ENCODE measurements around the gene SCARB1.
"Not testable (repeated sequence)": the region's sequence is repeated elsewhere in the genome, so short reads cannot be mapped to it uniquely, and the experiment has no call there.

The SCARB1 gene, protein sequence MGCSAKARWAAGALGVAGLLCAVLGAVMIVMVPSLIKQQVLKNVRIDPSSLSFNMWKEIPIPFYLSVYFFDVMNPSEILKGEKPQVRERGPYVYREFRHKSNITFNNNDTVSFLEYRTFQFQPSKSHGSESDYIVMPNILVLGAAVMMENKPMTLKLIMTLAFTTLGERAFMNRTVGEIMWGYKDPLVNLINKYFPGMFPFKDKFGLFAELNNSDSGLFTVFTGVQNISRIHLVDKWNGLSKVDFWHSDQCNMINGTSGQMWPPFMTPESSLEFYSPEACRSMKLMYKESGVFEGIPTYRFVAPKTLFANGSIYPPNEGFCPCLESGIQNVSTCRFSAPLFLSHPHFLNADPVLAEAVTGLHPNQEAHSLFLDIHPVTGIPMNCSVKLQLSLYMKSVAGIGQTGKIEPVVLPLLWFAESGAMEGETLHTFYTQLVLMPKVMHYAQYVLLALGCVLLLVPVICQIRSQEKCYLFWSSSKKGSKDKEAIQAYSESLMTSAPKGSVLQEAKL

DNA sequence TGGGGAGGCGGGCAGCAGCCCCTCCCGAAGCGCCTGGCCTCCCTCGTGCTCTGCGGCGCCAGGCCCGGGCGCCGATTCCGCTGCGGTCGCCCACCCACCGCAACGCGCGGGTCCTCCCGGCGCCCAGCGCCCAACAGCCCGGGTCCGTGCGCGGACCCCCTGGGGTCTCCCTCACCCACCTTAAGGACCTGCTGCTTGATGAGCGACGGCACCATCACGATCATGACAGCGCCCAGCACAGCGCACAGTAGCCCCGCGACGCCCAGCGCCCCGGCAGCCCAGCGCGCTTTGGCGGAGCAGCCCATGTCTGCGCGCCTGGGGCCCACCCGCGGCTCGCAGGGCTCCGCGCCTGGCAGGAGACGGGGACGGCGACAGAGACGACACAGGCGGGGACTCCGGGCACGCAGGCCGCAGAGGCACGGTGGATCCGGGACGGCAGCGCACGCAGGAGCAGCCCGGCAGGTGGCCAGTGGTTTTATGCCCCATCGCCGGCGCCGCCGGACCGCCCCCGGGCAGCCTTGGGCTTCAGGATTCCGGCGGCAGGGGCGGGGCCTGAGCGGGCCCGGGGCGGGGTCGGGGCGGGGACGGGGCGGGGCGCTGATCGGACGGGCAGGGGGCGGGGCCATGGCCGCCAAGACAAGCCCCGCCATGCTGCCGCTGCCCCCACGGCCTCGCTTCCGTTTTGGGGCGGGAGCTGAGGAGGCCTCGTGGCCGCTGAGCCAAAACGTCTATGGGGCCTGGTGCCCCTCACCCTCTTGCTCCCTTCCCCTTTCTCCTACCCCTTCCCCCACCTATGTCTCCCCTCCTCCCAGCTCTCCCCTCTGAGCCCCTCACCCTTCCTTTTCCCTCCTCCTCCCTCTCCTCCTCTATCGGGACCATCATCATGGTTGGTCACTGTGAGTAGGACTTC lies at the start of gene SCARB1:
Gene SCARB1 (minus strand): TSS at position 449 of the 910 bp plus-strand sequence. CDS start 144 bp downstream, at position 305.
- peak; percentile 84 for DNase-seq (ENCODE audit: low spot score)

DNA sequence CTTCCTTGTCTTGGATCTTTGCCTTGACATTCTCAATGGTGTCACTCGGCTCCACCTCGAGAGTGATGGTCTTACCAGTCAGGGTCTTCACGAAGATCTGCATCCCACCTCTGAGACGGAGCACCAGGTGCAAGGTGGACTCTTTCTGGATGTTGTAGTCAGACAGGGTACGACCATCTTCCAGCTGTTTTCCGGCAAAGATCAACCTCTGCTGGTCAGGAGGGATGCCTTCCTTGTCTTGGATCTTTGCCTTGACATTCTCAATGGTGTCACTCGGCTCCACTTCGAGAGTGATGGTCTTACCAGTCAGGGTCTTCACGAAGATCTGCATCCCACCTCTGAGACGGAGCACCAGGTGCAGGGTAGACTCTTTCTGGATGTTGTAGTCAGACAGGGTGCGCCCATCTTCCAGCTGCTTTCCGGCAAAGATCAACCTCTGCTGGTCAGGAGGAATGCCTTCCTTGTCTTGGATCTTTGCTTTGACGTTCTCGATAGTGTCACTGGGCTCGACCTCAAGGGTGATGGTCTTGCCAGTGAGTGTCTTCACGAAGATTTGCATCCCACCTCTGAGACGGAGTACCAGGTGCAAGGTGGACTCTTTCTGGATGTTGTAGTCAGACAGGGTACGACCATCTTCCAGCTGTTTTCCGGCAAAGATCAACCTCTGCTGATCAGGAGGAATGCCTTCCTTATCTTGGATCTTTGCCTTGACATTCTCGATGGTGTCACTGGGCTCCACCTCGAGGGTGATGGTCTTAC lies 49.0 kb upstream of the SCARB1 start:
- not testable (repeated sequence) for DNase-seq (ENCODE audit: low spot score)

DNA sequence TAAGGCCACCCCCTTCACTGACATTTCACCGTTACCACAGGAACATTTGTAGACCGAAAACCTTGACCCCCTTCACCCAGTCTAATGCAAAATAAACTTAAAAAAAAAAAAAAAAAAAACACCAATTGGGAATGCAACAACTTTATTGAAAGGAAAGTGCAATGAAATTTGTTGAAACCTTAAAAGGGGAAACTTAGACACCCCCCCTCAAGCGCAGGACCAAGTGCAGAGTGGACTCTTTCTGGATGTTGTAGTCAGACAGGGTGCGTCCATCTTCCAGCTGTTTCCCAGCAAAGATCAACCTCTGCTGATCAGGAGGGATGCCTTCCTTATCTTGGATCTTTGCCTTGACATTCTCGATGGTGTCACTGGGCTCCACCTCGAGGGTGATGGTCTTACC lies 47.9 kb upstream of the SCARB1 start:
- DNase-seq (ENCODE audit: low spot score) = not testable (repeated sequence)

DNA sequence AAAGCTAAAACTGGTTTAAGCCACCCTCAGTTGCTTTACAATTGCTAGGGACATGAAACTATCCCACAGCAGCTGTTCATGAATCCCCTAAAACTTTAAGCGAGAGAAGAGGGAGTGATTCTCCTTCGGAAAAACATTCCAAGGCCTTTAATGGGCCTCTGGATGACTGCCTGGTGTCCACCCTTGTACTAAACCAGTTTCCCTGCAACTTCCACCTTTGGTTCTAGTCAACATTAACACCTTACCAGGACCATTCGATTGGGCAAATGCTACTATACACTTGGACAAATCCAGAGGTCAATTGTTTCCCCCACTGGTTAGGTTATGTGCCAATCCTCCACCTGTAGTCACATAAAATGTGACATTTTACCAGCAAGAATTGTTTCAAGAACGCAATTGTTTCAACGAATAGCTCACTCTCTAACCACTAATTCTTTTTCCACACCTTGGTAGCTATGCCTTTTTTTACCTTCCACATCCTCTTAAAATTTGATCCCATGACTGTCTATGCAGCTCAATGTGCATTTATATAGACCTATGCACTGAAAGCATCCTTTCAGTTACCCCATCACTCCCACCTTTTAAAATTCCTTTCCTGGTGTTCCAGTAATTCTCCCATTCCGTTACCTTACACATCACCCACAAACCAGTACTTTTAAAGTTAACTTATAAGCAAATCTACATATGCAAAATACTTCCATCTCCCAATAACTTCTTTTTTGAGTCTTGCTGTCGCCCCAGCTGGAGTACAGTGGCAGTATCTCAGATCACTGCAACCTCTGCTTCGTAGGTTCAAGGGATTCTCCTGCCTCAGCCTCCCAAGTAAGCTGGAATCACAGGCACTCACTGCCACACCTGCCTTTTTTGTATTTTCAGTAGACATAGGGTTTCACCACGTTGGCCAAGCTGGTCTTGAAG lies 47.2 kb upstream of the SCARB1 start:
- DNase-seq (ENCODE audit: low spot score) = no peak

DNA sequence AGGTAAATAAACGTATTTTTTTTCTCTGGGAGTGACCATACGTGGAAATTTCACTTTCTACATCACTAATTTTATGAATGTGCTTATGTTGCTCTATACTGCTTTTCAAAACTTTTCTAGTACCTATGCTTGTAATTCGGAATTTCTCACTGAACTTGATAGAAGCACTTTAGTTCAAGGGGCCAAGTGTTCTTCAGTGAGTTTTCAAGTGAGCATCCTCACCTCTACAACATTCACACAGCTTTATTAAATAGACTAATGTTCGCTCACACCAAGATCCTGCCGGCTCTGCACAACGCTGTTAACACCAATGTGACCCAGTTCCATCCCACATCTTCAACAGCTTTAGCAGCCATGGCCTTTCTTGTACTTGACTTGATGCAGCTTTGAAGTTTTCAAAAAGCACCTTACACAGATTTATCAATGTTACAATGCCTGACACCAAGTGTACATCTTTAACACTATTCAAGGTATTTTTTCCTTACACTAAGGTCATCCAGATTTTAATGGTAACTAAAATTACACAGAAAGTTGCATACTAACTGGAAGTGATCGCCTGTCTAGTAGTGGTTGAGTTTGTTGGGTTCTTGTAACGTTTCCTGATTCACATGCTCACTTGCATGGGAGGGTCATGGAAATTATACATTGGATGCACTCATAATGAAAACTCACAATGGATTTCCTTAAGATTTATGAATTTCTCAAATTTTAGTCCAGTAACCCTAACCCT lies 46.3 kb upstream of the SCARB1 start:
- DNase-seq (ENCODE audit: low spot score) = no peak

DNA sequence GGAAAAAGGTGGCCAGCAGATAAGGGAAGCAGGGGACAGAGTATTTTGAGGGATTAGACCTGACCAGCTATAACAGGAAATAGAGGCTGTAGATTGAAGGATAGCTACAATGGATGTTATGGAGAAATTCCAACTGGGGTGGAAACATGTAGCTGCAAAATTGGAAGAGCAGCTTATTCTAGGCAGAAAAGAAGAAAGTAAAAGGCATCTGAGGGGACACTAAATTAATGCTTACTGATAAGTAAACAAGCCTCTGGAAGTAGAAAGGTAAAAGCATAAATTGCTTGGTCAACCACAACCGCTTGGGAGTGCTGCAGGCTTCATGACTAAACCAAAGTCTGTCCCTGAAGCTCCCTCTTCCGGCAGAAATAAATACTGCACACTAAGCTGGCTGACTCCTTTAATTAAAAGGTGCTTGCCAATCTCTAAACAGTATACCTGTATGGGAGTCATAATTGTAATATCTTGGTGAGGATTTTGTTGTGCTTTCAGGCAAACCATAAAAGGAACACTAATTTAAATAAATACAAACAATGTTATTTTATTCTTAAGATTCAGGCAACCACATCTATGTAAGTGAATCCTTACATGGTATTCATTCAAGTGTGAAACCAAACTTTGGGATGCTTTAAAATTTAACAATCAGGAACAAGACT lies 43.1 kb upstream of the SCARB1 start:
- peak; percentile 92 for DNase-seq (ENCODE audit: low spot score)

DNA sequence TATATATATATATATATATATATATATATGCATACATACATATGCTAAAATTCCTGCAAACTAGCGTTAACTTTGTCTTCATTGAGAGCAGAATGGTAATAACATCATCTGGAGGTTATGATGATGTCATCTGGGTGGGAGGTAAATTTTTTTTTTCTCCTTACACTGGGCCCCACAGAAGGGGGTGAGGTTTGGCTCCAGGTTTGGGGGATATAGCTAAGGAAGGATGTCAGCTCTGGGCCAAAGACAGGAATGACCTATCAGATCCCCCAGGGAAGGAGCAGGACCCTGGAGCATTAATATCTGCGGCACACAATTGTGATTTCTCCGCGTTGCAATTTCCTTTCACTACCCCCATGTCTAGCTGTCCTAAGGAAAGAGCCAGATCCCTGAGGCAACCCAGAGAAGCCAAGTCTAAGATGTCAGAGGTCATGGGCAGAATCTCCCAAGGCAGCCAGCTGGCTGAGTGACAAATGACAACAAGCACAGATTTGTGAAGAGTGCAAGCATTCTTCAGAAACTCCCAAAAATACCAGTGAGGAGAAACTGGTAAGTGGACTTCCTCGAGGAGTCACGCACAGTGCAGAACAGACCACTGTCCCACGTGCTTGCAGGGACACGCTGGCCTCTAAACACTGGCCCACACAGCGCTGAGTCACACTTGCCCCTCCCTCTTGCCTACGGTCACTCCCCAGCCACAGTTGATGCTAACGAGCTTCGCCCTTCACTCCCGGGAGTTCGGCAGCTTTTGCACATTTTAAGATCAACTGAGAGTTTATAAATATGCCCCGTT lies 40.8 kb upstream of the SCARB1 start:
- DNase-seq (ENCODE audit: low spot score) = peak; percentile 77

DNA sequence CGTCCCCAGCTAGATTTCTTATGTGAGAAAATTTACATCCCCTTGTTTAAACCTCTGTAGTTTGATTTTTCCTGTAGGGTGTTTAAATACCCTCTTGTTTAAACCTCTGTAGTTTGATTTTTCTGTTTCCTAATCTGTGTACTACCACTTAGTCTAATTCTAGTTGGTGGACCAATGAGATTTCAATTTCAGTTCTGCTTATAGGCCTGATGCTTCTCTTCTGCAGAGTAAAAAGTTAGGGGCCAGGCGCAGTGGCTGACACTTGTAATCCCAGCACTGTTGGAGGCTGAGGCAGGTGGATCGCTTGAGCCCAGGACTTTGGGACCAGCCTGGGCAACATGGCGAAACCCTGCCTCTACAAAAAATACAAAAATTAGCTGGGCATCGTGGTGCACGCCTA lies 39.3 kb upstream of the SCARB1 start:
- no peak for DNase-seq (ENCODE audit: low spot score)

DNA sequence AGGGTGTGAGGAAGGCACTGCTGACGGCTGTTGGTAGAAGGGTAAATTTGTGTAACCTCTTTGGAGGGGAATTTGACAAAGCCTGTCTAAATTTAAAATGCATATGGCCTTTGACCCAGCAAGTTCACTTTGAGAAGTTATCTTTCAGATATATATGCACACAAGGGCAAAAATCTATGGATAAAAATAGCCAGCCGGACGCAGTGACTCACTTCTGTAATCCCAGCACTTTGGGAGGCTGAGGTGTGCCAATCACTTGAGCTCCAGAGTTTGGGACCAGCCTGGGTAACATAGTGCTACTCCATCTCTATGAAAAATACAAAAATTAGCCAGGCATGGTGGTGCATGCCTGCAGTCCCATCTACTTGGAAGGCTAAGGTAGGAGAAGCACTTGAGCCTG lies 37.3 kb upstream of the SCARB1 start:
- no peak for DNase-seq (ENCODE audit: low spot score)

DNA sequence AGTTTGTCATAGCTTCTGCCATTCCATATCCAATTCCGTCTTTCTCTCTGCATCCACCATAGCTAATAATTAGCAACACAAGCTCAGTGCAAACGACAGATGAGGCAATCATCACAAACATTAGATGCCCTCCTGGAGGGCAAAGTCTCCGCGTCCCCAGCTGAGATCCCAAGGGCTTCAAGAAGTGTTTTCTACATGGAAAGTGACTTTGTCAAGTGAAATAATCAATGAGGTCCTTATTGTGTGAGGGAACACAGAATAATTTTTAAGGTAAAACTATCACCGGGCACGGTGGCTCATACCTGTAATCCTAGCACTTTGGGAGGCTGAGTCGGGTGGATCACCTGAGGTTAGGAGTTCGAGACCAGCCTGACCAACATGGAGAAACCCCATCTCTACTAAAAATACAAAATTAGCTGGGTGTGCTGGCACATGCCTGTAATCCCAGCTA lies 36.7 kb upstream of the SCARB1 start:
- DNase-seq (ENCODE audit: low spot score) = not testable (repeated sequence)

DNA sequence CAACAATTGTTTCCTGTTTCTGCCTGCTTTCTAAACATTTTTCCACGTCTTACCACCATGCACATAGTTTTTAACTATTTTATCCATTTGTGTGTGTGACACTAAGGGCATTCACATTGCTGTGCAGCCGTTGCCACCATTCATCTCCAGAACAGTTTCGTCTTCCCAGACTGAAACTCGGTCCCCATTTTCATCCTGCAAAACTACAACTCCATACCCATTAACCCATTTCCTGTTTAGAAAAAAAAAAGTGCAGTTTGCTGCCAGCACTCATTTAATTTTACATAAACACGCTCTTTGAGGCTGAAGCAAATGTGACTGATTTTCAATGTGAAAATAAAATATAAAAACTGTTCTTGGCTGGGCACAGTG lies 35.2 kb upstream of the SCARB1 start:
- no peak for DNase-seq (ENCODE audit: low spot score)

DNA sequence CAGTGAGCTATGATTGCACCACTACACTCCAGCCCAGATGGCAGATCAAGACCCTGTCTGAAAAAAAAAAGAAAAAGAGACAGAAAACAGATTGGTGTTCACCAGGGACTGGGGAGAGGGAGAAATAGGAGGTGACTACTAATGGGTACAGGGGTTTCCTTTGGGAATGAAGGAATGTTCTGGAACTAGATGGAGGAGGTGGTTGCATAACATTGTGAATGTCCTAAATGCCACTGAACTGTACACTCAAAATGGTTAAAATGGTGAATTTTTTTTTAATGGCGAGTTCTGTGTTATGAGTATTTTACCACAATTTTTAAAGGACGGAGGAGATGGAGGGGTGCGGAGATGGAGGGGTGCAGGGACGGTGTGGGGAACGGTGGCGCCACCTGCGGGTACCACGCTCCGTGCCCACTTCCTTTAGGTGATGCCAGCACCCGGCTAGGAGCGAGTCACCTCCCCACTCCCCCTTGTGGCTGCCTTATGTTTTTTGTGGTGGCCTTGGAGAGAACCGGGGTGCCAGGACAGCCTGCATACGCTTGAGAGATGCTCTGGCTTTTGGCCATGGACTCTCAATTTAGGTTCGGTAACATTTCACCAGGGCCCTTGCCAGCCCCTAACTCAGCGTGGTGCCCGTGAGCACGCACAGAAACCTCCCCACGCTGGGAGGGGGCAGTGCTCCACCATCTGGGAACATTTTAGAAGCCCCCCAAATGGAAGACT lies 34.7 kb upstream of the SCARB1 start:
- peak; percentile 45 for DNase-seq (ENCODE audit: low spot score)

DNA sequence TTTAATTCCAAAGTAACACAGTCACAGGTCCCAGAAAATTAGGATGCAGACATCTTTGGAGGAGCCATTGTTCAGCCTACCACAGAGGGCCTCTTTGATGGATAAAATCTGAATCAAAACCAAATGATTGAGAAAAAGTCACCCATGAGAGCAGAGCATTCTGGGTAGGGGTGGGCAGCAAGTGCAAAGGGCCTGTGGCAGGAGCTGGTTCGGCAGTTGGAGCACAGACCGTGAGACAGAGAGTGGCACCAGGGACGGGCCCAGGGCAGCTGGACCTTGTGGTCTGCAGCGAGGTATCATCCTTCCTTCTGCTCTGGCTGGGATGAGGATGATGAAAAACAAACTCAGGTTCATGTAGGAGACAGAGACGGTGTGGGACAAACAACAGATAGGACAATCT lies 32.8 kb upstream of the SCARB1 start:
- DNase-seq (ENCODE audit: low spot score) = no peak

DNA sequence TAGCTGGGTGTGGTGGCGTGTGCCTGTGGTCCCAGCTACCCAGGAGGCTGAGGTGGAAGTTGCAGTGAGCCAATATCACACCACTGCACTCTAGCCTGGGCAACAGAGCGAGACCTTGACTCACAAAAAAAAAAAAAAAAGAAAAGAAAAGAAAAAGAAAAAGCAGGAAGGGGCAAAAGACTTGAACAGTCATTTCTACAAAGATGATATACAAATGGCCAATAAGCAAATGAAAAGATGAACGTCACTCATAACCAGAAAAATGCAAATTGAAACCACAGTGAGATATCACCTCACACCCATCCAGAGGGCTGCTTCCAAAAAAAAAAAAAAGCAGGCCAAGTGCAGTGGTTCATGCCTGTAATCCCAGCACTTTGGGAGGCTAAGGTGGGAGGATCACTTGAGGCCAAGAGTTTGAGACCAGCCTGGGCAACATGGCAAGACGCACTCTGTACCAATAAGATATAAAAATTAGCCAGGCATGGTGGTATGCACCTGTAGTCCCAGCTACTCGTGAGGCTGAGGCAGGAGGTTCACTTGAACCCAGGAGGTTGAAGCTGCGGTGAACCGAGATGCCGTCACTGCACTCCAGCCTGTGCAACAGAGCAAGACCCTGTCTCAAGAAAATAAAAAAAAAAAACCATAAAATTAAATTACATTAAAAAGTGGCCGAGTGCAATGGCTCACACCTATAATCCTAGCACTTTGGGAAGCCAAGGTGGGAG lies 30.3 kb upstream of the SCARB1 start:
- no peak for DNase-seq (ENCODE audit: low spot score)

DNA sequence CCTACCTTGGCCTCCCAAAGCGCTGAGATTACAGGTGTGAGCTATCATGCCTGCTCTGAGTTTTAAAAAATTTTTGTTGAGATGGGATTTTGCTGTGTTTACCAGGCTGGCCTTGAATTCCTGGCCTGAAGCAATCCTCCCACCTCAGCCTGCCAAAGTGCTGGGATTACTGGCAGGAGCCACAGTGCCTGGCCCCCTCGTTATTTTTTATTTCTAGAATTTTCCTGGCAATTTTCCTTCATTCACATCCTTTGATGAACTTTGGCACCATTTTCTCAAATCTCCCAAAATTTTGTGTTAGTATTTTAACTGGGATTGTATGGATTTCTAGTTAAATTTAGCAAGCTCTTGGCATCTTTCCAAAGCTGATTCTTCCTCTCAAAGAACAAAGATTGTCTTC lies 24.6 kb upstream of the SCARB1 start:
- no peak for DNase-seq (ENCODE audit: low spot score)

DNA sequence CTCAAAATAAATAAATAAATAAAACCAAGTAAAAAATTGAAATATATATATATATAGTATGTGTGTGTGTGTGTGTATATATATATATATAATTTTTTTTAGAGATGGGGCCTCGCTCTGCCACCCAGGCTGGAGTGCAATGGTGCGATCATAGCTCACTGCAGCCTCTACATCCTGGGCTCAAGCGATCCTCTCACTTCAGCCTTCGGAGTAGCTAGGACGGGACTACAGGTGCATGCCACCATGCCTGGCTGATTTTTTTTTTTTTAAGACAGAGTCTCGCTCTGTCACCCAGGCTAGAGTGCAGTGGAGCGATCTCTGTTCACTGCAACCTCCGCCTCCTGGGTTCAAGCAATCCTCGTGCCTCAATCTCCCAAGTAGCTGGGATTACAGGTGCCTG lies 24.1 kb upstream of the SCARB1 start:
- DNase-seq (ENCODE audit: low spot score) = not testable (repeated sequence)
